GM18873 (cell line): ENCODE measurements around the gene ACP3.
"Not testable (repeated sequence)": the region's sequence is repeated elsewhere in the genome, so short reads cannot be mapped to it uniquely, and the experiment has no call there.

Source experiments
- ATAC-seq: cut with Tn5 transposase; IDR thresholded peaks from one replicate; pipeline ENCODE4 v1.9.1; 2021; ENCODE audit warnings: mild to moderate bottlenecking, moderate library complexity, moderate number of reproducible peaks; ENCODE audit not compliant: unreplicated experiment, low FRiP score

The ACP3 gene

GRCh38 chr3:132354916-132355702 is 37.9 kb downstream of the ACP3 start:
- ATAC-seq = no peak

GRCh38 chr3:132356568-132356967 is 39.4 kb downstream of the ACP3 start:
- ATAC-seq = no peak

GRCh38 chr3:132360717-132361116 is 43.5 kb downstream of the ACP3 start:
- ATAC-seq = no peak

- no peak for ATAC-seq
These were observed 45.1 kb downstream of the ACP3 start for GRCh38 chr3:132362329-132362728.

GRCh38 chr3:132368515-132368914 is 51.3 kb downstream of the ACP3 start:
- ATAC-seq = no peak

GRCh38 chr3:132368962-132369361 is 51.8 kb downstream of the ACP3 start:
- no peak for ATAC-seq

- ATAC-seq = not testable (repeated sequence)
These were observed 59.7 kb downstream of the ACP3 start for GRCh38 chr3:132376945-132377354.

- no peak for ATAC-seq
These were observed 61.0 kb downstream of the ACP3 start for GRCh38 chr3:132378048-132378762.

- ATAC-seq = no peak
These were observed 61.6 kb downstream of the ACP3 start for GRCh38 chr3:132378846-132379245.

GRCh38 chr3:132380920-132381319 is 63.7 kb downstream of the ACP3 start:
- no peak for ATAC-seq

GRCh38 chr3:132381348-132381944 is 64.2 kb downstream of the ACP3 start:
- ATAC-seq = no peak

GRCh38 chr3:132382267-132382666 is 65.1 kb downstream of the ACP3 start:
- no peak for ATAC-seq

GRCh38 chr3:132382688-132383194 is 65.5 kb downstream of the ACP3 start:
- ATAC-seq = no peak

- no peak for ATAC-seq
These were observed 69.1 kb downstream of the ACP3 start for GRCh38 chr3:132386259-132386658.

GRCh38 chr3:132392675-132393074 is 75.5 kb downstream of the ACP3 start:
- not testable (repeated sequence) for ATAC-seq

GRCh38 chr3:132394320-132394719 is 77.1 kb downstream of the ACP3 start:
- ATAC-seq = no peak

GRCh38 chr3:132395126-132395525 is 77.9 kb downstream of the ACP3 start:
- ATAC-seq = no peak

- no peak for ATAC-seq
These were observed 79.0 kb downstream of the ACP3 start for GRCh38 chr3:132396255-132396654.

GRCh38 chr3:132396776-132397175 is 79.6 kb downstream of the ACP3 start:
- ATAC-seq = not testable (repeated sequence)

- no peak for ATAC-seq
These were observed 82.1 kb downstream of the ACP3 start for GRCh38 chr3:132399054-132399929.
